Activated CD4-positive, alpha-beta memory T cell treated with anti-CD3 and anti-CD28 coated beads, Interleukin-2, amount 10 ng/mL, durations not matched to agents 7 days and 5 days (primary cell): ENCODE results near the gene HIF1A. TPM values are rescaled to one million over a fixed set of nuclear protein-coding genes. Genes with fewer than 3 reads are reported as not detected.
A peak's percentile ranks its signal among the peaks of the same experiment; 100 is the strongest.
"Not testable (repeated sequence)": the region's sequence is repeated elsewhere in the genome, so short reads cannot be mapped to it uniquely, and the experiment has no call there.

Source experiments
- CTCF ChIA-PET: fragments of 350-600 bp; sonication (Branson Sonifier 250); formaldehyde crosslinking; loops from one replicate; lab custom pipeline; 2021; ENCODE audit warnings: antibody characterized with exemption, inconsistent platforms; lab: Charles Lee
- POLR2A ChIA-PET: fragments of 350-600 bp; sonication (Branson Sonifier 250); formaldehyde crosslinking; loops from one replicate; lab custom pipeline; 2021; ENCODE audit warnings: antibody characterized with exemption; lab: Charles Lee
- DNase-seq: peaks from one replicate; pipeline ENCODE4 v3.0.0-alpha.2; 2020
- H3K27ac Mint-ChIP-seq: one replicate; pipeline ENCODE4 v1.8.0; 2021; ENCODE audit warnings: mild to moderate bottlenecking, mixed read lengths
- H3K27me3 Mint-ChIP-seq: one replicate; pipeline ENCODE4 v1.8.0; 2021; ENCODE audit warnings: mixed read lengths
- H3K36me3 Mint-ChIP-seq: one replicate; pipeline ENCODE4 v1.8.0; 2021; ENCODE audit warnings: low read depth, mixed read lengths
- H3K4me1 Mint-ChIP-seq: one replicate; pipeline ENCODE4 v1.8.0; 2021; ENCODE audit warnings: mixed read lengths
- H3K4me3 Mint-ChIP-seq: one replicate; pipeline ENCODE4 v1.8.0; 2021; ENCODE audit warnings: mild to moderate bottlenecking, mixed read lengths
- H3K9me3 Mint-ChIP-seq: one replicate; pipeline ENCODE4 v1.8.0; 2021; ENCODE audit warnings: mixed read lengths
- total RNA-seq, 2 experiments: library from RNA; stranded (reverse); gene quantifications; one replicate each; pipeline ENCODE4 v1.2.3, GENCODE V29; 2021

HIF1A gene
- total RNA-seq, 2 experiments from 2014 or later: 153 to 158 TPM

DNA sequence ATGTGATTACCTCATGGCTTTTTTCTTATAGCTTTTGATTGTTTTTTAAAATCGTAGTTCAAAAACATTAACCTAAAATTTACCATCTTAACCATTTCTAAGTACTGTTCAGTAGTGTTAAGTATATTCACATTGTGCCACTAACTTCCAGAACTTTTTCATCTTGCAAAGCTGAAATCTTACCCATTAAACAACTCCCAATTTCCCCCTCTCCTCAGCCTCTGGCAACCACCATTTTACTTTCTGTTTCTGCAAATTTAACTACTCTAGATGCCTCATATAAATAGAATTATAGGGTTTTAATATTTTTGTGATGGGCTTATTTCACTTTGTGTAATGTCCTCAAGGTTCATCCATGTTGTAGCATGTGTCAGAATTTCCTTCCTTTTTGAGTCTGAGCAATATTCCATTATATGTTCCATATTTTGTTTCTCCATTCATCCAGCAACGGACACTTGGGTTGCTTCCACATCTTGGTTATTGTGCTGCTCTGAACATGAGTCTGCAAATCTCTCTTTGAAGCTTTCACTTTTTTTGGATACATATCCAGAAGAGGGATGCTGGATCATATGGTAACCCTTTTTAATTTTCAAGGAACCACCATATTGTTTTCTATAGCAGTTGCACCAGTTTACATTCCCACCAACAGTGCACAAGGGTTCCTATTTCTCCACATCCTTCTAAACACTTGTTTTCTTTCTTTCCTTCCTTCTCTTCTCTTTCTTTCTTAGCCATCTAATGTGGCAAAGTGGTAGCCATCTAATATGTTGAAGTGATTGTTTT is 5.0 kb downstream of the HIF1A start:
- no peaks in the 10 kb centered on the region for H3K9me3 Mint-ChIP-seq
- ChIA-PET POLR2A (interaction anchor here (1.2 to 3.9 kb wide), 9 partner anchors 9 to 229 kb away, joined by 3 to 44 read pairs (median 5); no protein-coding TSS in a partner anchor), CTCF (interaction anchor here (0.5 to 1.7 kb wide), 5 partner anchors 35 to 225 kb away, joined by 3 to 5 read pairs (median 3); partner anchors contain the start of gene SNAPC1)
- H3K36me3 Mint-ChIP-seq: peaks cover 49% of the 10 kb centered on the region
- no peaks in the 10 kb centered on the region for H3K27me3 Mint-ChIP-seq
- no peak for DNase-seq
- H3K27ac Mint-ChIP-seq: peak overlapping the region; percentile 32
- H3K4me1 Mint-ChIP-seq: peaks cover 65% of the 10 kb centered on the region
- H3K4me3 Mint-ChIP-seq: peak overlapping the region; percentile 95

DNA sequence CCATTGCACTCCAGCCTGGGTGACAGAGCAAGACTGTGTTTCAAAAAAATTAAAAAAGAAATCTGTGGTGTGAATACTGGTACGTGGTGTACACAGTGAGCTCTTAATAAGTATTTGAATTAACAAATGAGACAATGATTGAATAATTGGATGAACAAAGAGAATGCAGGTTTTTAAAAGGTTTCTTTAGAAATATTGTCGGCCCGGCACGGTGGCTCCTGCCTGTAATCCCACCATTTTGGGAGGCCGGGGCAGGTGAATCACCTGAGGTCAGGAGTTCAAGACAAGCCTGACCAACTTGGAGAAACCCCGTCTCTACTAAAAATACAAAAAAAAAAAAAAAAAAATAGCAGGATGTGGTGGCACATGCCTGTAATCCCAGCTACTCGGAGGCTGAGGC is 6.6 kb downstream of the HIF1A start:
- Mint-ChIP-seq H3K9me3 (no peaks in the 10 kb centered on the region), H3K4me3 (peak overlapping the region; percentile 36), H3K36me3 (peaks cover 50% of the 10 kb centered on the region), H3K27me3 (no peaks in the 10 kb centered on the region), H3K4me1 (peaks cover 80% of the 10 kb centered on the region), H3K27ac (peak overlapping the region; percentile 12)
- ChIA-PET POLR2A (interaction anchor here (1.7 to 3.9 kb wide), 3 partner anchors 8 to 39 kb away, joined by 5 to 26 read pairs (median 8); no protein-coding TSS in a partner anchor), CTCF (interaction anchor here (1.3 to 1.8 kb wide), 3 partner anchors 28 to 227 kb away, joined by 3 to 7 read pairs (median 6); no protein-coding TSS in a partner anchor)
- DNase-seq: no peak

DNA sequence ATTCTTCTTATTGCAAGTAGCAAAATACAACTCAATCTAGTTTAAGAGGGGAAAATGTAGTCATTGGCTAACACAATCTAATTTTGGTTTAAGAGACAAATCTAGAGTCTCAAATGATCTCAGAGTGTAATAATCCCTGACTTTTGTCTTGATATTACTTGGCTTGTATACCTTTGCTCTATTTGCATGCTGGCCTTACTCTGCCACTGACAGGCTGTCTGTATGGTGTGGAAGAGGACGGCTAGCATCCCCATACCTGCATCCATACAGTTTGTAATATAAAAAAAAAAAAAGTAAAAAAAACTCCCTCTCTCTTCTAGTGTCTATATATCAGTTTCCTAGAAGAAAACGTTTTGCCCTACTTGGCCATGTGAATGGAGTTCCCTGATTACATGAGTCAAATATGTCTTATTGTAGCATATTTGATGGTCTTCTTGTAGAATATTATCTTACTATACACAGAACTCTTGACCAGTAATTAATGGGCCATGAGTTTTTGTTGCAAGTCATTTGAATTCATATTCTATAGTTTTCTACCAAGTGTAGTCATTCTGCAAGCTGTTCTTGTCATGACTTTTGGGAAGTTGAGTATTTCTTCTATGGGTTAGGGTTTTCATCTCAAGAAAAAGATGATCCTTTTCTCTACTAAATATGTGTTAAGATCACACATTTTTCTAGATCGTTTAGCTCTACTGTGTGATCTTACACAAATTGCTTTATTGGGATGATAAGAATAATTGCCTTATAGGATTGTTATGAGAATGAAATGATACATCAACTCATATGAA is 8.2 kb downstream of the HIF1A start:
- H3K4me1 Mint-ChIP-seq: peaks cover 78% of the 10 kb centered on the region
- H3K27ac Mint-ChIP-seq: no peak overlapping the region
- peaks cover 41% of the 10 kb centered on the region for H3K36me3 Mint-ChIP-seq
- no peaks in the 10 kb centered on the region for H3K9me3 Mint-ChIP-seq
- ChIA-PET CTCF (interaction anchor here (1.0 to 1.2 kb wide), 2 partner anchors 12 to 228 kb away, joined by 3 read pairs; no protein-coding TSS in a partner anchor), POLR2A (interaction anchor here (1.0 to 3.9 kb wide), 3 partner anchors 8 to 178 kb away, joined by 3 to 23 read pairs (median 17); partner anchors contain the start of gene HIF1A)
- H3K4me3 Mint-ChIP-seq: no peak overlapping the region
- DNase-seq: no peak
- H3K27me3 Mint-ChIP-seq: no peaks in the 10 kb centered on the region

DNA sequence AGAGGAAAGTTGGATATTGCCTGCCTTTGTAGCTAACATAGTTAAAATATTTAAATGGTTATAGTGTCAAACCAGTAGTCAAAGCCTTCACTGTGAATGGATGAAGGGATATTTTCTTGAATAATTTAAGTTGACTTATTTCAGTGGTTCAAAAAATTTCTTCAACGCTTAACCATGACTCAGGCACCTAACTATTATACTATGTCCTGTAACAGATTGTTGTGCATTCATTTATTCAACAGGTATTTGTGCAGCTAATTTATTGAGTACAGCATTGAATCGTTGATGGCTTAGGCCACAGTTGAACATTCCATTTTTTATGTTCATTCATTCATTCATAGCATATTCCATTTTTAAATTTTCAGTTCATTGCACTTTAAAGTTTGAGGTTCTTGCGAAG is 9.2 kb downstream of the HIF1A start:
- H3K27ac Mint-ChIP-seq: no peak overlapping the region
- H3K4me3 Mint-ChIP-seq: no peak overlapping the region
- POLR2A ChIA-PET: interaction anchor here (1.0 to 3.9 kb wide), 3 partner anchors 9 to 179 kb away, joined by 3 to 23 read pairs (median 17); partner anchors contain the start of gene HIF1A
- H3K36me3 Mint-ChIP-seq: peaks cover 35% of the 10 kb centered on the region
- DNase-seq: no peak
- H3K27me3 Mint-ChIP-seq: no peaks in the 10 kb centered on the region
- H3K9me3 Mint-ChIP-seq: no peaks in the 10 kb centered on the region
- peaks cover 78% of the 10 kb centered on the region for H3K4me1 Mint-ChIP-seq
- CTCF ChIA-PET: interaction anchor here (1.0 to 1.2 kb wide), 2 partner anchors 11 to 229 kb away, joined by 3 read pairs; no protein-coding TSS in a partner anchor

DNA sequence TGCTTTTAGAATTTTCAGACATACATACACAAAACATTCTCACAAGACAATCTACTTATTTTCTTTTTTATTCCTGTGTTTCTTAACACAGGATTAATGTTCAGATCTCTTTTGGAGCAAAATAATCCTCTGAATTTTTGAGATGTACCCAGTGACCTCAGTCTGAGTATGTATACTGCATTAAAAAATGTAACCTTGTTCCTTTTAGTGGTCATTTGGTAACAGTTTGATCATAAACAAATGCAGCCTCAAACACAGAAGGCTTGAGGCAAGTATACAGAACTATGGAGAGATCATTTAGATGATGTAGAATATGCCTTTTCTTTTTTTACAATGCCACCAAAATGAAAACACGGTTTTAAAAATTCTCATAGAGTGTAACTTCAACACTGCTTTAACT is 9.7 kb downstream of the HIF1A start:
- H3K4me3 Mint-ChIP-seq: no peak overlapping the region
- peaks cover 78% of the 10 kb centered on the region for H3K4me1 Mint-ChIP-seq
- ChIA-PET POLR2A (interaction anchor here (0.9 to 3.9 kb wide), 4 partner anchors 10 to 226 kb away, joined by 3 to 23 read pairs (median 18); partner anchors contain the start of gene HIF1A), CTCF (interaction anchor here (1.0 to 1.4 kb wide), 3 partner anchors 229 to 247 kb away, joined by 3 read pairs; no protein-coding TSS in a partner anchor)
- no peaks in the 10 kb centered on the region for H3K9me3 Mint-ChIP-seq
- no peaks in the 10 kb centered on the region for H3K27me3 Mint-ChIP-seq
- no peak overlapping the region for H3K27ac Mint-ChIP-seq
- peaks cover 34% of the 10 kb centered on the region for H3K36me3 Mint-ChIP-seq
- DNase-seq: no peak

DNA sequence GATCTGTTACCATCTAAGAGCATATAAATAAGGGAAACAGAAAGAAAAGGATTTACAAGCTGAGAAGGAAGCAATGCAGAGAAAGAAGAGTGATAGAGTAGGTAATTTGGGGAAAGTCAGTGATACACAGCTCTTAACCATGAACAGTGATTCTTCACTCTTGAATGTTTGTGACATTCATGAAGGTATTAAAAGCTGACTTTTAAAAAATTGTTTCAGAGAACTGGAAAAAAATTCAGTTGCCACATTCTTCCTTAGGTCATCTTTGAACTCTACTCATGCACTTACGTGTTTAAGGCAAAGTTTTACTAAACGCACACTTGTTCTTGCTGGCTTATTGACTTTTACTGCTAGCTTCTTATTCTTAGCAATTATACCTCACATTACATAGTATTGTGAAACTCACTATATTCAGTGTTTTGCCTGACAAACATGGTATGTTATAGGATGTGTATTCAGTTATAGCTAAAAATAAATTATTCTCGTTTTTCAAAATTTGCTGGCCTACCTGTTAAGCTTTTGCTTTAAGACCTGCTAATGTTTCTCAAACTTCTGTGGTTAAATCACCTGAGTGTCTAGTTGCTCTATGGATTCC is 10.9 kb downstream of the HIF1A start:
- CTCF ChIA-PET: interaction anchor here (0.7 to 1.4 kb wide), 4 partner anchors 8 to 248 kb away, joined by 3 read pairs; partner anchors contain the start of gene HIF1A
- Mint-ChIP-seq H3K27me3 (no peaks in the 10 kb centered on the region), H3K27ac (no peak overlapping the region), H3K4me3 (no peak overlapping the region), H3K36me3 (peaks cover 32% of the 10 kb centered on the region), H3K9me3 (no peaks in the 10 kb centered on the region), H3K4me1 (peaks cover 76% of the 10 kb centered on the region)
- no peak for DNase-seq
- POLR2A ChIA-PET: interaction anchor here (0.6 to 3.9 kb wide), 8 partner anchors 9 to 229 kb away, joined by 3 to 23 read pairs (median 6); partner anchors contain the start of gene HIF1A

DNA sequence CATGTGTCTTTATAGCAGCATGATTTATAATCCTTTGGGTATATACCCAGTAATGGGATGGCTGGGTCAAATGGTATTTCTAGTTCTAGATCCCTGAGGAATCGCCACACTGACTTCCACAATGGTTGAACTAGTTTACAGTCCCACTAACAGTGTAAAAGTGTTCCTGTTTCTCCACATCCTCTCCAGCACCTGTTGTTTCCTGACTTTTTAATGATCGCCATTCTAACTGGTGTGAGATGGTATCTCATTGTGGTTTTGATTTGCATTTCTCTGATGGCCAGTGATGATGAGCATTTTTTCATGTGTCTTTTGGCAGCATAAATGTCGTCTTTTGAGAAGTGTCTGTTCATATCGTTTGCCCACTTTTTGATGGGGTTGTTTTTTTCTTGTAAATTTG is 12.5 kb downstream of the HIF1A start:
- not testable (repeated sequence) for H3K4me3 Mint-ChIP-seq
- CTCF ChIA-PET: interaction anchor here (1.2 kb wide), 1 partner anchor 435 kb away, joined by 3 read pairs; no protein-coding TSS in a partner anchor

DNA sequence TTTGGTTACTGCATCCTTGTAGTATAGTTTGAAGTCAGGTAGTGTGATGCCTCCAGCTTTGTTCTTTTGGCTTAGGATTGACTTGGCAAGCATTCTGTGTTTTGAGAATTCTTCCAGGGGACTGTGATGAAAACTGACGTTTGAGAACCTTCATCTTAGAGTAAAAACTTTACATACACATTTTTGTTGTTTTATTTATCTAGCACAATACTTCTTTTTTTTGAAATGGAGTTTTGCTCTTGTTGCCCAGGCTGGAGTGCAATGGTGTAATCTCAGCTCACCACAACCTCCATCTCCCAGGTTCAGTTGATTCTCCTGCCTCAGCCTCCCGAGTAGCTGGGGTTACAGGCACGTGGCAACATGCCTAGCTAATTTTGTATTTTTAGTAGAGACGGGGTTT is 13.4 kb downstream of the HIF1A start:
- CTCF ChIA-PET: interaction anchor here (1.2 kb wide), 1 partner anchor 436 kb away, joined by 3 read pairs; no protein-coding TSS in a partner anchor
- H3K27ac Mint-ChIP-seq: not testable (repeated sequence)

More for the DNA sequence above, 12.5 kb downstream of the HIF1A start:
- DNase-seq, H3K27ac Mint-ChIP-seq, H3K9me3 Mint-ChIP-seq, POLR2A ChIA-PET, H3K27me3 Mint-ChIP-seq: not testable (repeated sequence)
- Mint-ChIP-seq H3K4me1 (peaks cover 80% of the 10 kb centered on the region), H3K36me3 (peaks cover 39% of the 10 kb centered on the region)

DNA sequence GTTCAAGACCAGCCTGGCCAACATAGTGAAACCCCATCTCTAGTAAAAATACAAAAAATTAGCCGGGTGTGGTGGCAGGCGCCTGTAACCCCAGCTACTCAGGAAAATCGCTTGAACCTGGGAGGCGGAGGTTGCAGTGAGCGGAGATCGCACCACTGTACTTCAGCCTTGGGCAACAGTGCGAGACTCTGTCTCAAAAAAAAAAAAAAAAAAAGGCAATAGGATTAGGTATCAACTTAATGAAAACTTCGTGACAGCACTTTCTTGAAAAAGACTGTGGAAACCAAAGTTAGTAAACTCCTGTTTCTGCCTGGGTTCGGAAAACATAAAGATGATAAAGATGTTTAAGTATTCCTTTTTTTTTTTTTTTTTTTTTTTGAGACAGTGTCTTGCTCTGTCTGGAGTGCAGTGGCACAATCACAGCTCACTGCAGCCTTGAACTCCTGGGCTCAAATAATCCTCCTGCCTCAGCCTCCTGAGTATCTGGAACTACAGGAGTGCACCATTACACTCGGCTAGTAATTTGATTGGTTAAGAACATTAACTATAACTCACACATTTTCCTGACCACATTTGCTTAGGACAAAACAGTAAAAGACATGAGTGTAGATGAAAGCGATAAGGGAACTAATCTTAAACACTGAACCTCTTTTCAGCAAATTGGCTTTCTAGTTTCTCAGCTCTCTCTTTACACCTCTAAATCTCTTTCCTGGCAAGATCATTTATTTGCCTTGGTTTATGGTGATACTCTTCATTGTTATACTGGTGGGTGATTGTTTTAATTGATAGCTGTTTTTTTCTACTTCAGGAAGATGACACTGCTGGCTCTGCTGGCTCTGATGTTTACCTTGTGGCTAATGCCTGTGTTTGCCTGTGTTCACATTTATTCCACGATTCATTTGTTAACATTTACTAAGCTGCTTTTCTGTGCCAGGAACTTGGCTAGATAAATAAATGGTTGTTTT is 15.8 kb downstream of the HIF1A start:
- no peak for DNase-seq

More for the DNA sequence above, 13.4 kb downstream of the HIF1A start:
- DNase-seq, H3K27me3 Mint-ChIP-seq, H3K4me3 Mint-ChIP-seq, H3K9me3 Mint-ChIP-seq: not testable (repeated sequence)
- peaks cover 46% of the 10 kb centered on the region for H3K36me3 Mint-ChIP-seq
- POLR2A ChIA-PET: interaction anchor here (1.7 kb wide), 1 partner anchor 8 kb away, joined by 5 read pairs; no protein-coding TSS in a partner anchor
- H3K4me1 Mint-ChIP-seq: peaks cover 80% of the 10 kb centered on the region

DNA sequence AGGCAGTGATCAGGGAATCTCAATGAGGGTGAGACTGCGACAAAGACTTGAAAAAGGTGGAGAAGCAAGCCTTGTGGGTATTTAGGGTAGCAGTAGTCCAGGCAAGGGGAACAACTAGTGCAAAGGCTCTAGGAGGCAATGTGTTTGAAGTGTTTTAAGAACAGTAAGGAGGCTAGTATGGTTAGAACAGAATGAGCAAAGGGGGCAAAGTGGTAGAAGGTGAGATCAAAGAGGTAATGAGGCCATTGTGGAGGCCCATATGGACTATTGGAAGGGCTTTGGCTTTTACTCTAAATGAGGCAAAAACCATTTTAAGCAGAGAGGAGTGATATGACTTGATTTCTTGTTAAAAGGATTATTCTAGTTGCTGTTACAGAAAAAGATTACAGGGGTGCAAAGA is 16.8 kb downstream of the HIF1A start:
- DNase-seq: no peak
- Mint-ChIP-seq H3K4me3 (no peak overlapping the region), H3K27ac (no peak overlapping the region), H3K4me1 (peaks cover 75% of the 10 kb centered on the region), H3K36me3 (peaks cover 35% of the 10 kb centered on the region), H3K9me3 (no peaks in the 10 kb centered on the region), H3K27me3 (no peaks in the 10 kb centered on the region)
- ChIA-PET CTCF (no interaction called here), POLR2A (interaction anchor here (0.7 to 1.5 kb wide), 4 partner anchors 8 to 16 kb away, joined by 3 to 5 read pairs (median 4); no protein-coding TSS in a partner anchor)

More for the DNA sequence above, 15.8 kb downstream of the HIF1A start:
- Mint-ChIP-seq H3K4me1 (peaks cover 76% of the 10 kb centered on the region), H3K27me3 (no peaks in the 10 kb centered on the region), H3K4me3 (no peak overlapping the region), H3K9me3 (no peaks in the 10 kb centered on the region), H3K36me3 (peaks cover 42% of the 10 kb centered on the region), H3K27ac (peak overlapping the region; percentile 18)
- POLR2A ChIA-PET: interaction anchor here (0.7 to 1.5 kb wide), 4 partner anchors 9 to 15 kb away, joined by 3 to 5 read pairs (median 4); no protein-coding TSS in a partner anchor
- CTCF ChIA-PET: interaction anchor here (0.7 to 1.0 kb wide), 2 partner anchors 13 to 250 kb away, joined by 3 to 4 read pairs; no protein-coding TSS in a partner anchor
